GM19463 (cell line): Measurements from ENCODE around the gene CSRP1.
"Not testable (repeated sequence)": the region's sequence is repeated elsewhere in the genome, so short reads cannot be mapped to it uniquely, and the experiment has no call there.

ENCODE experiments used
- ATAC-seq: cut with Tn5 transposase; IDR thresholded peaks from one replicate; pipeline ENCODE4 v1.9.1; 2021; ENCODE audit warnings: mild to moderate bottlenecking, moderate library complexity; ENCODE audit not compliant: unreplicated experiment

Gene CSRP1

GRCh38 chr1:201498621-201499020 lies 8.3 kb downstream of the CSRP1 start:
- ATAC-seq: no peak

- no peak for ATAC-seq
Measured at GRCh38 chr1:201497935-201498509, 8.9 kb downstream of the CSRP1 start.

GRCh38 chr1:201496296-201496690 lies 10.6 kb downstream of the CSRP1 start:
- ATAC-seq: no peak

- ATAC-seq: no peak
Measured at GRCh38 chr1:201495551-201496295, 11.2 kb downstream of the CSRP1 start.

GRCh38 chr1:201493757-201494617 lies 12.9 kb downstream of the CSRP1 start:
- ATAC-seq: no peak

GRCh38 chr1:201493026-201493656 lies 13.8 kb downstream of the CSRP1 start:
- not testable (repeated sequence) for ATAC-seq

GRCh38 chr1:201491896-201492511 lies 14.9 kb downstream of the CSRP1 start:
- no peak for ATAC-seq

GRCh38 chr1:201490708-201491131 lies 16.2 kb downstream of the CSRP1 start:
- ATAC-seq: no peak

GRCh38 chr1:201489643-201490261 lies 17.2 kb downstream of the CSRP1 start:
- no peak for ATAC-seq

- ATAC-seq: no peak
Measured at GRCh38 chr1:201488830-201489589, 17.9 kb downstream of the CSRP1 start.

GRCh38 chr1:201487742-201488141 lies 19.2 kb downstream of the CSRP1 start:
- no peak for ATAC-seq

- no peak for ATAC-seq
Measured at GRCh38 chr1:201486187-201486586, 20.7 kb downstream of the CSRP1 start.

- ATAC-seq: no peak
Measured at GRCh38 chr1:201485184-201485774, 21.6 kb downstream of the CSRP1 start.

GRCh38 chr1:201483373-201483949 lies 23.5 kb downstream of the CSRP1 start:
- ATAC-seq: no peak

GRCh38 chr1:201482755-201483154 lies 24.2 kb downstream of the CSRP1 start:
- no peak for ATAC-seq

GRCh38 chr1:201481761-201482493 lies 25.0 kb downstream of the CSRP1 start:
- ATAC-seq: peak; percentile 61

- no peak for ATAC-seq
Measured at GRCh38 chr1:201481004-201481380, 25.9 kb downstream of the CSRP1 start.
